Activated CD8-positive, alpha-beta memory T cell treated with anti-CD3 and anti-CD28 coated beads, Interleukin-2, amount 50 U/mL, for 1 hour (primary cell): ENCODE data around the gene NINJ1.

Experiments
- DNase-seq: peaks from one replicate; pipeline ENCODE4 v3.0.0-alpha.2; 2020; ENCODE audit errors: extremely low read depth

NINJ1 gene

DNA sequence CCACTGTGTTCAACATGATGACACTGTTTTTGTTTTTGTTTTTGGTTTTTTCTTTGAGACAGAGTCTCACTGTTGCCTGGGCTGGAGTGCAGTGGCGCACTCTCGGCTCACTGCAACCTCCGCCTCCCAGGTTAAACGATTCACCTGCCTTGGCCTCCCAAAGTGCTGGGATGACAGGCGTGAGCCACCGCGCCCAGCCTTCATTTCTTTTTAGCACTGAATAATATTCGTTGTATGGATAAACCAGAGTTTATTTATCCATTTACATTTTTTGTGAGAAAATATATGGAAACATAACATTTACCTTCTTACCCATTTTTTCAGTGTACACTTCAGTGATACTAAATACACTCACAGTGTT is 33.8 kb downstream of the NINJ1 start:
- DNase-seq = no peak

GRCh38 chr9:93099551-93100275 is 34.3 kb downstream of the NINJ1 start:
- no peak for DNase-seq

DNA sequence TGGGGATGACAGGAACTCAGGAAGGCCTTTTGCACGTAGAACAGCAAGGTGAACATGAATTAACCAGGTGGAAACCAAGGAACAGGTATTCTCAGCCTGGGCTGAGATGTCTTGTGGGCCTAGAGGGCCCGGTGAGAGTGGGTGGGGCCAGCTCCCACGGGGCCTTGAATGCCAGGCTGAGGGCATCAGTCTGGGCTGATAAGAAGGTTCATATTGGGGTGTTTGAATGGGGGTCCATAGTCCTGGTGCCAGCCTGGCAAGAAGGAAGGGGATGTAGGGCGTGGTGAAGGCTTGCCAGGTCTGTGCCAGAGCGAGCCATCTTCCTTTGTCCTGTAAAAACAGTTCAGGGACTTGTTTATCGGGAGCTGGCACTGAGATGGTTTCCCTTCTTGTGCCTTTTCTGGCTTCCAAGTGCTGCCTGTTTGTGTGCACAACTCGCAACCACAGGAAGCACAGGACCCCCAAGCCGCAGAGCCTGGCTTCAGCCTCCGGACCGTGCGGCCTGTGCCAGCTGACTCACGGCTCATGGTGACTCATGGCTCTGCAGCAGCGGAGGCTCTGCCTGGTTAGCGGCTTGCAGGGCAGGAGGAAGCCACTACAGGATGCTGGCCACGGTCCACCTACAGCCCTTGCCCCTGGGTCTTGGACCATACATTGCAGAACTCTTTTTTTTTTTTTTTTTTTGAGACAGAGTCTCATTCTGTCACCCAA is 35.7 kb downstream of the NINJ1 start:
- peak; percentile 40 for DNase-seq

DNA sequence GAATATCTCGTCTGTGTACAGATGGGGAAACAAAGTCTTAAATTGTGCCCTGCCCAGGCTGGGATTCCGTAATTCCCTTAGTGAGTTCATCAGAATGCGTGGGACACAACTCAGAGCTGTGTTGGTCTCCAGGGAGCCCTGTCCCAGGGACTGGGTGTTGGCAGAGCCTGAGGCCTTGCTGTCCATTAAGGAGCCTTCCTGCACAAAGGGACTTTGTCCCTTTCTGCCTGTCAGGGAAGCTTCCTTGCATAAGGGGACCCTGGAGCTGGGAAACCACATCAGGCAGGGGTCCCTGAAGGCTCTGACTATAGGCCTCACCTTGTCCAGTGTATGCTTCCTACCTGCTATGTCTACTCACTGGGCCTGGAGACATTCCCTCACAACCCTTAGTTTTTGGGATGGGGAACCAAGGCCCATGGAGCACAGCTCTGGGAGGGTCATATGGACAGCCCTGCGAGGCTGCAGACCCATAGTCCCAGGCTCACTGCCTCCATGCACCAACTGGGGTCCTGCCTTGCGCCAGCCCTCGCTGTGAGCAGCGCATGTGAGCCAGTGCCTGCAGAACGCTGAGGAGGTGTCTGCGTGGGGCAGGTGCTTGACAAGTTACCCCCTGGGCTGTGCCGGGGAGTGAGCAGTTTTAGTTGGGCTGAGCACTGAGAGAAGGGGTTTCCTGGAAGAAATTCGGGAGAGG is 36.4 kb downstream of the NINJ1 start:
- DNase-seq = no peak

DNA sequence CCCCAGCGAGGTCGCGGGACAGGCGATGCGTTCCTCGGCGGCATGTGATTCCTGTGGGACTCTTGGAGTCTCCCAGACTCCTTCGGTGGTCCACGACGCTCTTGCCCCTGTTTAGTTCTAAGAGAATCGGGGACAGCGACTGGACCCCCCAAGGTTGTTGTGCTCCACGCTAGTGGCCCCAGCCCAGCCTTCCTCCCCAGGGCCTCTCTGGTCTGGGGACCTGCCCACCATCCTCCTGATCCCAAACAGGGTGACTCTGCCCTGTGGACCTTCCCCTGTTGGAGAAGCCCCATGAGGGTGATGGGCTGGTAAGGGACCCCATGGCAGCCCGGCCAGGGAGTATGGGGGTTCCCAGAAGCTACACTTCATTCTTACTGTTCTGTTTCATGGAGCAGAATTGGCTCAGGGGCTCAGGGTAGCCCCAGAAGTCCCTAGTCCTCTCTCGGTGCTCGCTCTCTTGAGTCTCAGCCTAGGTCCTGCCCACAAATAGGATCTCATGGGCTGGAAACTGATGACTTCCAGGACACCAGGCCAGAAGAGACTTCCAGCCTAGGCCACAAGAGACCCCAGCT is 37.2 kb downstream of the NINJ1 start:
- DNase-seq = no peak

GRCh38 chr9:93096131-93096802 is 37.8 kb downstream of the NINJ1 start, which contains the start of gene CARD19:
Gene CARD19, plus strand, starts transcription at chr9:93096217. Its CDS starts 129 bp downstream, at chr9:93096346.
- no peak for DNase-seq

GRCh38 chr9:93095205-93096130 is 38.6 kb downstream of the NINJ1 start:
- peak; percentile 100 for DNase-seq

DNA sequence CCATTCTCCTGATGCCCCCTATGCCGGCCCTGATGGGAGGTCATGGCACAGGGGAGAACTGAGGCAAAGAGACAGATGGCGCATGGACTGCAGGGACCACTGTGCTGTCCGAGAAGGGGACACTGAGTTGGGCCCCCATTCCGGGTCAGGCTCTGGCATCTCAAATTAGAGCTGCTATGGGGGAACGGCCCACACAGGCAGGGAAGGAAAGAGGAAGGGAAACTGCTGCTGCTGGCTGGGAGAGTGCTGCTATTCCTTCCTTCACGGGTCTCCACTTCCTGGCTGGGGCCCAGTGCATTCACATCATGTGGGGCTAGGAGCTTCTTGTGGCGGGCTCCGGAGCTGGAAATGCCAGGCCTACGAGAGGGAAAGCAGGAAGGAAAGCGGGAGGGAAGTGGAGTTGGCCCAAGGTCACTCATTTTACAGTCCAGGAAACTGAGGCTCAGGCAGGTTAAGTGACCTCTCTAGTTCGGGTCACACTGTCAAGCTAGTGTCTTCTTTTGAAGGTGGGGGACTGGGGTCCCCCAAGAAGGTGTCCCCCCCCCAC is 39.3 kb downstream of the NINJ1 start:
- DNase-seq = no peak

GRCh38 chr9:93093877-93094657 is 40.0 kb downstream of the NINJ1 start:
- DNase-seq = no peak

GRCh38 chr9:93093127-93093876 is 40.7 kb downstream of the NINJ1 start:
- no peak for DNase-seq

DNA sequence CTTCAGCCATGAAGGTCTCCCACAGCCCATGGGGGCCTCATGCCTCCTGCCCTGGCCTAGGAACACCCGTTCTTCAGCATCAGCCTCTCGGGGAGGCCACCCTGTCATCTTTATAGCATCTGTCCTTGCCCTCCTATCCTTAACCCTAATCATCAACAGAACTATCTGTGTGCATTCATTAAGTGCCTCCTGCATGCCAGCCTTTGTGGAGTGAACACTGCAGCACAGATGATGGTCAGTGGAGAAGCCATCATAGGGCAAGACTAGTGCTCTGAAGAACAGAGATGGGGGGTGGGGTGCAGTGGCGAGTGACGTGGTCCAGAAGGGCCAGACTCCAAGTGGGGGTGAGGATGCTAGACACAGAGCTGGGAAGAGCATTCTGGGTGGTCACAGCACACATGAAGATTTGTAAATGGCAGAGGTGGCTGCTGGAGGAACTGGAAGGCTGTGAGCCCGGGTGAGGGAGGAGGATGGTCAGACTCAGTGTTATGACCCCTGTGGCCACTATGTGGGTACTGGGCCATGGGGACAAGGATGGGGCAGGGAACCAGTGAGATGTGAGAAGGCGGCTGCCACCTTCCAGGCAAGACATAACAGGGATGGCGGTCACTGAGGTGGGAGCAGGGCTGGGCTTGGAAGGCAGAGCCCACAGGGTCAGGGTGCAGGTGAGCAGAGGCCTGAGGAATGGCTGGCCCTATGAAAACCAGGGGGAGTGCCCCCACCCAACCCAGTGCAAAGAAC is 41.6 kb downstream of the NINJ1 start:
- DNase-seq = no peak

GRCh38 chr9:93091453-93092081 is 42.5 kb downstream of the NINJ1 start:
- DNase-seq = no peak

GRCh38 chr9:93091056-93091452 is 43.0 kb downstream of the NINJ1 start:
- no peak for DNase-seq

- no peak for DNase-seq
Measured at GRCh38 chr9:93090091-93090655, 43.9 kb downstream of the NINJ1 start.

- DNase-seq = no peak
Measured at GRCh38 chr9:93089481-93089991, 44.5 kb downstream of the NINJ1 start.

DNA sequence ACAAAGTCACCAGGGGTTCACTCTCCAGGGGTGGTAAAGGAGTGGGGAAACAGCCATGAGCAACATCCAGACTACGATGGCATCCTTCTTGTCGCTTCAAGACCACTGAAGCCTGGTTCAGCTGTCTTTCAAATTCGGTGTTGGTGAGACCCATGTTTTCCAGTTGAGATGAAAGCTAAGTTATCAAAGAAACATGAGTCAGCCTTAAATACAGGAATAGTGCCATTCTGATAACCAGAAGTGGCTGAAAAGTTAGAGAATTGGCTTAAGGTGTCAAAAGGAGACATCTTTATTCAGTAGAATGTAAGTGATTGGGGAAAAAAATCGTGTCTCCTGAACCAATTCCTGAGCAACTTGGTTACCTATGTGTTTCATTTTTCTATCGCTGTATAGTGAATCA is 45.0 kb downstream of the NINJ1 start:
- DNase-seq = no peak

DNA sequence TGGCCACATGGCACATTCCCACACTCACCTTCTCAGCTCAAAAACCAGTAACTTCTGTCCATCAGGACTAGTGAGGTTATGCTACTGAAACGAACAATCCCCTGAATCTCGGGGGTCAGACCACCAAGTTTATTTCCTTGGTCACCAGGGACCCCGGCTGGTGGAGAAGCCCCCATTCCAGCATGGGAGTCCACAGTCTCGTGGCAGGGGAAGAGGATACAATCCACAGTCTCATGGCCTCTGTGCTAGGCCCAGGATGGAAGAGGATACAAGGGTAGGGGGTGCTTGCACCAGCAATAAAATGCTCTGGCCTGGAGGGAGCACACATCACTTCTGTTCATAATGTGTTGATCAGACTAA is 45.4 kb downstream of the NINJ1 start:
- DNase-seq = no peak
